Measurements from ENCODE around the gene NARF. TPM values are rescaled to one million over a fixed set of nuclear protein-coding genes. Genes with fewer than 3 reads are reported as not detected.

The NARF gene
- total RNA-seq, 1 donor from 2014 or later = 21.9 TPM

GRCh38 chr17:82494236-82495055, 35.9 kb downstream of the NARF start:
- Histone ChIP-seq H3K4me3 (ENCODE audit: low read length in 3 of 3) (no peak overlapping the region), H3K27ac (ENCODE audit: low read depth, low read length) (no peak overlapping the region), H3K27me3 (ENCODE audit: control insufficient read depth in 3 of 3, insufficient read depth in 3 of 3, low read length in 3 of 3) (no peaks in the 10 kb centered on the region), H3K9me3 (ENCODE audit: control insufficient read depth in 3 of 3, low read length in 3 of 3) (no peaks in the 10 kb centered on the region), H3K9ac (ENCODE audit: low read depth in 1 of 3, low read length in 3 of 3) (peak overlapping the region in 2 of 3 donors; percentile 25 to 36), H3K36me3 (ENCODE audit: control insufficient read depth in 3 of 3, insufficient read depth in 3 of 3, low read length in 3 of 3) (no peaks in the 10 kb centered on the region), H3K4me1 (ENCODE audit: control insufficient read depth in 3 of 3, insufficient read depth in 3 of 3, low read length in 3 of 3) (peaks cover 12 to 23% (median 16%) of the 10 kb centered on the region in 3 donors)

GRCh38 chr17:82495844-82496528, 37.4 kb downstream of the NARF start:
- Histone ChIP-seq H3K4me1 (ENCODE audit: control insufficient read depth in 3 of 3, insufficient read depth in 3 of 3, low read length in 3 of 3) (peaks cover 12 to 23% (median 16%) of the 10 kb centered on the region in 3 donors), H3K27ac (ENCODE audit: low read depth, low read length) (no peak overlapping the region), H3K36me3 (ENCODE audit: control insufficient read depth in 3 of 3, insufficient read depth in 3 of 3, low read length in 3 of 3) (no peaks in the 10 kb centered on the region), H3K9ac (ENCODE audit: low read depth in 1 of 3, low read length in 3 of 3) (peak overlapping the region in 1 of 3 donors; percentile 87), H3K27me3 (ENCODE audit: control insufficient read depth in 3 of 3, insufficient read depth in 3 of 3, low read length in 3 of 3) (no peaks in the 10 kb centered on the region), H3K9me3 (ENCODE audit: control insufficient read depth in 3 of 3, low read length in 3 of 3) (no peaks in the 10 kb centered on the region), H3K4me3 (ENCODE audit: low read length in 3 of 3) (peak overlapping the region in 1 of 3 donors; percentile 83)

- Histone ChIP-seq H3K36me3 (ENCODE audit: control insufficient read depth in 3 of 3, insufficient read depth in 3 of 3, low read length in 3 of 3) (no peaks in the 10 kb centered on the region), H3K4me1 (ENCODE audit: control insufficient read depth in 3 of 3, insufficient read depth in 3 of 3, low read length in 3 of 3) (peaks cover 12 to 23% (median 16%) of the 10 kb centered on the region in 3 donors), H3K27ac (ENCODE audit: low read depth, low read length) (peak overlapping the region; percentile 57), H3K4me3 (ENCODE audit: low read length in 3 of 3) (peak overlapping the region; percentile 68 to 83 (median 77)), H3K9ac (ENCODE audit: low read depth in 1 of 3, low read length in 3 of 3) (peak overlapping the region; percentile 70 to 87 (median 73)), H3K9me3 (ENCODE audit: control insufficient read depth in 3 of 3, low read length in 3 of 3) (no peaks in the 10 kb centered on the region), H3K27me3 (ENCODE audit: control insufficient read depth in 3 of 3, insufficient read depth in 3 of 3, low read length in 3 of 3) (no peaks in the 10 kb centered on the region)
These were observed 38.2 kb downstream of the NARF start for GRCh38 chr17:82496529-82497434.

GRCh38 chr17:82497483-82498405, 39.2 kb downstream of the NARF start:
- Histone ChIP-seq H3K27me3 (ENCODE audit: control insufficient read depth in 3 of 3, insufficient read depth in 3 of 3, low read length in 3 of 3) (peaks cover 0 to 3% (median 0%) of the 10 kb centered on the region in 3 donors), H3K9me3 (ENCODE audit: control insufficient read depth in 3 of 3, low read length in 3 of 3) (no peaks in the 10 kb centered on the region), H3K4me1 (ENCODE audit: control insufficient read depth in 3 of 3, insufficient read depth in 3 of 3, low read length in 3 of 3) (peaks cover 12 to 23% (median 16%) of the 10 kb centered on the region in 3 donors), H3K9ac (ENCODE audit: low read depth in 1 of 3, low read length in 3 of 3) (peak overlapping the region; percentile 74 to 84 (median 77)), H3K4me3 (ENCODE audit: low read length in 3 of 3) (peak overlapping the region; percentile 61 to 79 (median 72)), H3K27ac (ENCODE audit: low read depth, low read length) (peak overlapping the region; percentile 69), H3K36me3 (ENCODE audit: control insufficient read depth in 3 of 3, insufficient read depth in 3 of 3, low read length in 3 of 3) (no peaks in the 10 kb centered on the region)

- Histone ChIP-seq H3K27me3 (ENCODE audit: control insufficient read depth in 3 of 3, insufficient read depth in 3 of 3, low read length in 3 of 3) (peaks cover 0 to 3% (median 0%) of the 10 kb centered on the region in 3 donors), H3K9me3 (ENCODE audit: control insufficient read depth in 3 of 3, low read length in 3 of 3) (no peaks in the 10 kb centered on the region), H3K4me1 (ENCODE audit: control insufficient read depth in 3 of 3, insufficient read depth in 3 of 3, low read length in 3 of 3) (peaks cover 0 to 5% (median 0%) of the 10 kb centered on the region in 3 donors), H3K4me3 (ENCODE audit: low read length in 3 of 3) (no peak overlapping the region), H3K9ac (ENCODE audit: low read depth in 1 of 3, low read length in 3 of 3) (no peak overlapping the region), H3K27ac (ENCODE audit: low read depth, low read length) (no peak overlapping the region), H3K36me3 (ENCODE audit: control insufficient read depth in 3 of 3, insufficient read depth in 3 of 3, low read length in 3 of 3) (no peaks in the 10 kb centered on the region)
These were observed 43.7 kb downstream of the NARF start for GRCh38 chr17:82502207-82502606.

GRCh38 chr17:82503094-82503727, 44.7 kb downstream of the NARF start:
- peaks cover 0 to 3% (median 0%) of the 10 kb centered on the region in 3 donors for H3K27me3 ChIP-seq (ENCODE audit: control insufficient read depth in 3 of 3, insufficient read depth in 3 of 3, low read length in 3 of 3)
- H3K36me3 ChIP-seq (ENCODE audit: control insufficient read depth in 3 of 3, insufficient read depth in 3 of 3, low read length in 3 of 3) = no peaks in the 10 kb centered on the region
- H3K27ac ChIP-seq (ENCODE audit: low read depth, low read length) = no peak overlapping the region
- H3K9ac ChIP-seq (ENCODE audit: low read depth in 1 of 3, low read length in 3 of 3) = no peak overlapping the region
- H3K4me3 ChIP-seq (ENCODE audit: low read length in 3 of 3) = no peak overlapping the region
- H3K9me3 ChIP-seq (ENCODE audit: control insufficient read depth in 3 of 3, low read length in 3 of 3) = no peaks in the 10 kb centered on the region
- H3K4me1 ChIP-seq (ENCODE audit: control insufficient read depth in 3 of 3, insufficient read depth in 3 of 3, low read length in 3 of 3) = no peaks in the 10 kb centered on the region

GRCh38 chr17:82503728-82504308, 45.3 kb downstream of the NARF start:
- H3K4me3 ChIP-seq (ENCODE audit: low read length in 3 of 3) = no peak overlapping the region
- H3K9ac ChIP-seq (ENCODE audit: low read depth in 1 of 3, low read length in 3 of 3) = no peak overlapping the region
- H3K27ac ChIP-seq (ENCODE audit: low read depth, low read length) = no peak overlapping the region
- no peaks in the 10 kb centered on the region for H3K9me3 ChIP-seq (ENCODE audit: control insufficient read depth in 3 of 3, low read length in 3 of 3)
- no peaks in the 10 kb centered on the region for H3K36me3 ChIP-seq (ENCODE audit: control insufficient read depth in 3 of 3, insufficient read depth in 3 of 3, low read length in 3 of 3)
- H3K4me1 ChIP-seq (ENCODE audit: control insufficient read depth in 3 of 3, insufficient read depth in 3 of 3, low read length in 3 of 3) = no peaks in the 10 kb centered on the region
- peaks cover 0 to 3% (median 0%) of the 10 kb centered on the region in 3 donors for H3K27me3 ChIP-seq (ENCODE audit: control insufficient read depth in 3 of 3, insufficient read depth in 3 of 3, low read length in 3 of 3)

GRCh38 chr17:82505296-82505695, 46.8 kb downstream of the NARF start:
- H3K4me1 ChIP-seq (ENCODE audit: control insufficient read depth in 3 of 3, insufficient read depth in 3 of 3, low read length in 3 of 3) = no peaks in the 10 kb centered on the region
- H3K9ac ChIP-seq (ENCODE audit: low read depth in 1 of 3, low read length in 3 of 3) = no peak overlapping the region
- no peaks in the 10 kb centered on the region for H3K9me3 ChIP-seq (ENCODE audit: control insufficient read depth in 3 of 3, low read length in 3 of 3)
- H3K36me3 ChIP-seq (ENCODE audit: control insufficient read depth in 3 of 3, insufficient read depth in 3 of 3, low read length in 3 of 3) = no peaks in the 10 kb centered on the region
- H3K27me3 ChIP-seq (ENCODE audit: control insufficient read depth in 3 of 3, insufficient read depth in 3 of 3, low read length in 3 of 3) = peaks cover 0 to 3% (median 0%) of the 10 kb centered on the region in 3 donors
- no peak overlapping the region for H3K4me3 ChIP-seq (ENCODE audit: low read length in 3 of 3)
- no peak overlapping the region for H3K27ac ChIP-seq (ENCODE audit: low read depth, low read length)

Measured in skeletal muscle tissue (tissue), 4 donors.